ENCODE results near the gene SAMD14.
A peak's percentile ranks its signal among the peaks of the same experiment; 100 is the strongest.

Gene SAMD14

DNA sequence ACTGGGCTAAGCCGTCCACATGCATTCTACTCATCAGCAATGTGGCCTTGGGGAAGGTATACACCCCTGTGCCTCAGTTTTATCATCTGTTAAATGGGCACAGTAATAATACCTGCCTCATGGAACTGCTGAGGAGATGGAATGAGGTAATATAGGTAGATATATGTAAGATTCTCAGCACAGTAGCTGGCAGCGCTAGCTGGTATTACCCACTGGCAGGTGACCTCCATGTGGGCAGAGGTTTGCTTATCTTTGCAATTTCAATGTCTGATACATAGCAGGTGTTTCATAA, 34.7 kb upstream of the SAMD14 start:
- no peak for DNase-seq

DNA sequence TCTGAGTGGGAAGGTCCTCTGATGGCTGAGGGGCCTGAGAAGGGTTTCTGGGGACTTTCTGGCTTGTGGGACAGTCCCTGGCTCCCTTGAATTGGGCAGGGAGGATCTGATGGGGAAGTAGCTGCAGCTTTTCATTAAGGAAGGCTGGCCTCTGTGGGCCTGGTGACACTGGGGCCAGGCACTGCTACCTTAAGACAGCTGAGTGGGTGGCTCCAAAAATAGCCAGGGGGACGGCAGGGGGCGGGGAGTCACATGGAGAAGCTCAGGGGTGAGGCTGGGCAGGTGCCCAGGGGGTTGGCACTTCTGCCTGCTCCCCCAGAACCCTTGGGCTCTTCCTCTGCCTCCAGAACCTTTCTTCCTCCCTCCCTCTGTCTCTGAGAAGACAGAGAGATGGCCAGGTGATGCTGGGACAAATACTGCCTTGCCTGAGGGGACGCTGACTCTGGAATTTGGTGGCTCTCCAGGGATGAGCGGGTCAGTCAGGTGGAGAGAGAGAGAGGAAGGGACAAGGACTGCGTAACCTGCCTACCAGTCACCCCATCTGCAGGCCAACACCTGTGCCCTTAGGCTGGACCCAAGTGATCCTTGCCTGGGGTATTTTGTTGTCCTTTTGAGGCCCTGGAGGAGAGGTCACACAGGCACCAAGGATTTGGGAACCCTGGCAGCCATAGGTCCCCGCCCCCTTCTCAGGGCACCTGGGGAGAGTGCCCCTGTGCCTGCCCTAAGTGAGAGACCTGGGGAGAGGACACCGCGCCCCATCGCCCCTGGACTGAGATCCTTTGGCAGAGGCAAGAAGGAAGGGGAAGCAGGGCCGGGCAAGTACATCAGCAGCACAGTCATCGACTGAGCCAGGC, 34.1 kb upstream of the SAMD14 start:
- DNase-seq = no peak

DNA sequence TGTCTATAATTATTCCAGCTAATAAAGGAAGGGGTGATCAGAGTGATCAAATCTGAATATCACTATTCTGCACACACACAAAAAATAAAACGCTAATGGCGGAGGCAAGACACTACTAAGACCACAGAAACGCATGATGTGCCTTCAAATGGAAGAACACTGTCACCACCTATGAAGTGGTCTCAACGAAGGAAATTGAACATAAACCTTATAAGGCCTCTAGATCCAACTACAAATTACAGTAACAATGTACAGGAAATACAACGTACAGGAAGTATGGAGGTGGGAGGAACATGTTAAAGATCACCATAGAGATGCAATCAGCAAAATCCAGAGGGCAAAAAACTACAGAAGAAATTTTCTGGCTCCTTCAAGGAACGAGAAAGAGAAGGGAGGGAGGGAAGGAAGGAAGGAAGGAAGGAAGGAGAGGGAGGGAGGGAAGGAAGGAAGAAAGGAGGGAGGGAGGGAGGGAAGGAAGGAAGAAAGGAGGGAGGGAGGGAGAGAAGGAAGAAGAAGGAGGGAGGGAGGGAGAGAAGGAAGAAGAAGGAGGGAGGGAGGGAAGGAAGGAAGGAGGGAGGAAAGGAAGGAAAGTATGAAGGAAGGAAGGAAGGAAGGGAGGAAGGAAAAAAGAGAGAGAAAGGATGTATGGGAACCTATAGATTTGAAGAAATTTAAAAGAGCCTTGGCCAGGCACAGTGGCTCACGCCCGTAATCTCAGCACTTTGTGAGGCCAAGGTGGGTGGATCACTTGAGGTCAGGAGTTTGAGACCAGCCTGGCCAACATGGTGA, 32.7 kb upstream of the SAMD14 start:
- no peak for DNase-seq

DNA sequence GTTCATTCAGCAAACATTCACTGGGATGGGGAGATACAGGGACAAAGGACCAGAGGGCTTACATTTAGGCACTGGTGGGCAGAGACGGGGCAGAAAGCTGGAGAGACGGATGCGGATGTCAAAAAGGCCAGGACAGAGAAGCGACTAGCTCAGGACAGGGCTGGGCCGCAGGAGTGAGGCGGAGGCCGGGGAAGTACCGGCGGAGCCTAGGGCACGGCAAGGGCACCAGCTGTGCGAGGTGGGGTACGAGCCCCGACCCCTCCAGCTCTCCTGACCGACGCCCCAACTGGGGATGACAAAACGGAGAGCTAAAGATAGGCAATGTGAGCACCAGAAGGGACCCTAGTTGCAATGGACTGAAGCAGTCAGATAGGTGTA, 31.9 kb upstream of the SAMD14 start:
- DNase-seq = no peak

DNA sequence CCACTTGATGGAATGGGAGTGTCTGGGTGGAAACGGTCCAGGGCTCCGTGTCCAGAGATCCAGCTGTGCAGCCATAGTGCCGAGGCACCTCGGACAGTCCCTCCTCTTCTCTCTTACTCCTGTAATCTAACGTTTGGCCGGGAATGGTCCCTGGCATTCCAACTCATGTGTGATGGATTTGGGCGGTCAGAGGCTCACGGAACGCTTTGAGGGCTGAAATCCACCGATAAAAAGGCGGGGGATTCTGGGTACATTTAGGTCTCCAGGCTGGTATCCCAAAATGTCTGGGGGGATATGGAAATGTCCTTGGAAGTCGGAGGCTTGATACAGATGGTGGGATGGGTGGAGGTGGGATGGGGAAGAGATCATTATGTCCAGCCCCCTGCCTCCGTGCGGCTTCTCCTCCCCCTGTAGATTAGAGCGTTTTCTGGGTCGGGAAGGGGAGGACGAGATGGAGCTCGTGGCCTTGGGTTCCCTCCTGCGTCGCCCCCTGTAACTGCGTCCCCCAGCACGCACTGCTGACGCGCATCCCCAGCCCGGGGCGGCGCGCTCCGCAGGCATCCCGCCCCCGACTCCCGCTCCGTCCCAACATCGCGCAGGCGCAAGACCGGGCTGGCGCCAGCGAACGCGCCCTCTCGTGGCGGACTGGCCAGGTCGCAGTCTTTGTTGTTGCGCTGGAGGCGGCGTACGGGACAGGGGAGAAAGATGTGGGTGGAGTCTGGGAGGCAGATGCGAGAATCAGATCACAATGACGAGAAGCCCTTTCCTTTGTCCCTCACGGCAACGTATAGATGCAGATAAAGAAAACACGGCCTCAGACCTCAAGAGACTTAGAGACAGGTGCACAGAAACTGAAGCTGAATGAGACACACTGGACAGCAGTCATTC, 31.3 kb upstream of the SAMD14 start:
- peak; percentile 96 for DNase-seq

- DNase-seq = no peak
Measured at GRCh38 chr17:50157891-50158290, 27.9 kb upstream of the SAMD14 start.

DNA sequence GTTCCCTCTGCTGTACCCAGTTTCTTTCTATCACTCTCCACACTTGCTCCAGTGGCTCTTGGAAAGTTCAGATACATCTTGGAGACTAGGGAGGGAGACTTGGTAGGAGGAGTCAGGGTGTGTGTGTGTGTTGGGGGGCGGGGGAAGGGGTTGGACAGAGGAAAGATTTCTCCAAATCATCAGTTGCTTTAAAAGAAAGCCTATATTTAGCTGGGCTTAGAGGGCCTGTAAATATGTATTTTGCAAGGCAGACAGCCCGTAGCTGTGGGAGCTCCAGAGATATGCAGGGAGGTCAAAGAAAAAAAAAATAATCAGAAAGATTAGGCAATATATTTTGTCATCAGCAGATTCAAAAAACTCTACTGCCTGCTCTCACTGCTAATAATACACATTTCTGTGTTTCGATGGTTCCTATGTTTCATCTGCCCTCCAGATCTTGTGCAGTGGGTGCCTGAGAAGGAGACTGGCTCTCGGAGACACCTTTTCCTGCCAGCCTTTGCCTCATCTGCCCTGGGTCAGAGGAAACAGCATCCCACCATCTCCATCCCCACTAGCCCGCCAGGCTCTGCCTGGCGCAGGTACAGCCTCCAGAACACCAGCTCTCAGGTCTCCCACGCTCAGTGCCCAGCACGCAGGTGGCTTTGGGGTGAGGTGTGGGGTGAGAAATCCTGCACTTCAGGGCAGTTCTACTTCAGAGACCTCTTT, 25.3 kb upstream of the SAMD14 start:
- DNase-seq = no peak

- no peak for DNase-seq
Measured at GRCh38 chr17:50154604-50155003, 24.6 kb upstream of the SAMD14 start.

GRCh38 chr17:50153650-50154575, 24.0 kb upstream of the SAMD14 start:
- DNase-seq = no peak

DNA sequence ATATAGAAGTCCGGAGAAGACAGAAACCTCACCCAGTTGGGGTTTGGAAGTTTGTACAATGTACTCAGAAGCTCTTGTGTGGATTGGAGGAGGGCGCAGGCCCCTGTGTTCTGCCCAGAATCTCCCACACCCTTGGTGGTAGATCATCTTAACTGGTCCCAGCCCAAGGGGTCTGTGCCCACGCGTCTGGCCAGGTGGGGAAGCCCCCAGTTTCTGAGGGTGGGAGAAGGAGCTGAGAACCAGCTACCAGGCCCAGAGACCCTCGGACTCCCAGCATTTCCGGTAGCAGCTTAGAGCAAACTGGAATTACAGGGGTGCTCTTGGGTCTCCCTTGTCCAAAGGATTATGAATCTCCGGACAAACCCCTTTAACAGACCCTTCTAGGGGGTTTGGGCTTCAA, 22.8 kb upstream of the SAMD14 start:
- DNase-seq = no peak

DNA sequence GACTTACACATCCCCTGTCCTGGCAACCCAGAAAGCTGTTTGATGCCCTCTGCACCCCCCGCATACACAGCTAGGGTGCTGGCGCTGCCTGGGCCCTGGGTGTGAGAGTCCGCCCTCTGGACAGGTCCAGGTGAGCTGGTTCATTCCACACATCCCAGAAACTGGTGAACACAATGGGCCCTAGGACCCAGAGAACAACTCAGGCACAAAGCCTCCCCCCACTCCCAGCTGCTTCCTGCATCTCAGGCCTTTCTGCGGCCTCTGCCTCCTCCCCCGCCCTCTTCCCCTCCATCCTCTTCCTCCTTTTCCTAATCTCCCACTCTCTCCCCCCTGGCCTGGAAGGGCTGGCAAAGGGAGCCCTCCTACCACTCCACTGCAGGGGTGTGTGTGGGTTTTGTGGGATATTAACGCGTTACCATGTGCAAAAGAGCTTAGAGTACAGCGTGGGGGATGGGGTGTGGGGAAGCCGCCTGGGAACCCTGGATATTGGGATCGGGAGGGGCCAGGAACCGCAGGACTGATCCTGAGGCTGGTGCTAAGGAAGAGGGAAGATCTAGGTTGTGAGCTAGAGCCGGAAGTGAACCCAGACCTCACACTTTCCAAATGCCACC, 22.1 kb upstream of the SAMD14 start:
- DNase-seq = peak; percentile 81

GRCh38 chr17:50151041-50151936, 21.3 kb upstream of the SAMD14 start:
- DNase-seq = peak; percentile 80

GRCh38 chr17:50150354-50151040, 20.5 kb upstream of the SAMD14 start, which contains the start of gene PPP1R9B:
Gene PPP1R9B (minus strand): TSS chr17:50150677. CDS start chr17:50150513, 164 bp downstream.
- DNase-seq = no peak

- DNase-seq = no peak
Measured at GRCh38 chr17:50149417-50150353, 19.7 kb upstream of the SAMD14 start.

DNA sequence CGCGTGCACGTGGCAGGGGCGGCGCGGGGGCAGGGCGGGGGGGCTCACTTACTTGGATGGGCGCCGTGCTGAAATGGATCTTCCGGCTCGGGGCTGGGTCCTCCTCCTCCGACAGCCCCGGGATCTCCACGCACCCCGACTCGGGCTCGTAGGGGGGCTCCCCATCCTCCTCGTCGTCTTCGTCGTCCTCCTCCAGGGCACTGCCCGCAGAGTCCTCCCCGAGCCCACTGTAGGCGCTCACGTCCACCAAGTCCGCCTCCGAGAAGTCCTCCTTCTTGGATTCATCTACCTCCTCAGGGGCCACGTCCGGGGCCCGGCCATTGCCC, 19.1 kb upstream of the SAMD14 start:
- no peak for DNase-seq

DNA sequence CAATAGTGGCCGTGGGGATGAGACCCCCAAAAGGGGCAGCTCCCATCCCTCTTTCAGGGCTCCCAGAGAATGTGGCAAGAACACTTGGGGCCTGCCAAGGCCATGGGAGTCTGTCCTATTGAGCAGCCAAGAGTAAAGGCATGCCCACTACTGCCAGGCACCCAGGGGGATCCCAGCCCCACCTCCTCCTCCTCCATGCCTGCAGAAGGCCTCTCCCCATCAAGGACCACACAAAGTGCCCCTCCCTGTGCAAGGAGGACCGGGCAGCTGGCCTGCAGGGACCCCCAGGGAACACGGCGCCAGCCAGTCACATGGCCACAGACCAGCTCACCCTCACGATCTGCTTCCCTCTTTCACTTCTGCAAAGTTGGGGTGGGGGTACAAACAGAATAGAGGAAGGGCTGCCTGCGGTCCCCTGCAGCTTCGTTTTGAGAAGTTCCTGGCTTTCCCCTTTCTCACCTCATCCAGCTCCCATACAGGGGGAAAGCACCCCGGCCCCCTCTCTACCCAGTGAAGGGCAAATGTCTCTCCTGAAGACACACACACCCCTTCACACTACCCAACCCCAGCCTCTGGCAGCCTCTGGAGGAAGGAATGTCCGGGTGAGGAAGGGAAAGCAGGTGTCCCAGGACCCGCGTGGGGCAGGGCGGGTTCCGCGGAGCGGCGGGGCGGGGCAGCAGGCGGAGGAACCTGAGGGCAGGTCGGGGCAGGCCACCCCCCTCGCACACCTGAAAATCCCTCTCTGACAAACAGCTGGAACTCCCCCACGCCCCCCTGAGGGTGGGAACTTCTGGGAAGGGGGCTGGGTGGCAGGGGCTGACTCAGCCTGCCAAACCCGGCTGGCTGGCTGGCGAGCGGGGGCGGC, 18.5 kb upstream of the SAMD14 start:
- peak; percentile 6 for DNase-seq

- DNase-seq = no peak
Measured at GRCh38 chr17:50147841-50148225, 17.9 kb upstream of the SAMD14 start.

Measured in DMS79 treated with DMSO at 0.1 percent for 48 hours (cell line).